ACHN (cell line): ENCODE data around the gene SECTM1.
"Not testable (repeated sequence)": the region's sequence is repeated elsewhere in the genome, so short reads cannot be mapped to it uniquely, and the experiment has no call there.

Source experiments
- DNase-seq: peaks from one replicate; pipeline ENCODE4 v3.0.0-alpha.2; 2015
- in situ Hi-C: cut with HindIII; loops from 2 replicates; pipeline ENCODE4 v1.10.0; 2017; ENCODE audit warnings: low sequenced_read_pairs, low pct_ligation_motif_present, low pct_unique_long_range_greater_than_20kb

Gene SECTM1

DNA sequence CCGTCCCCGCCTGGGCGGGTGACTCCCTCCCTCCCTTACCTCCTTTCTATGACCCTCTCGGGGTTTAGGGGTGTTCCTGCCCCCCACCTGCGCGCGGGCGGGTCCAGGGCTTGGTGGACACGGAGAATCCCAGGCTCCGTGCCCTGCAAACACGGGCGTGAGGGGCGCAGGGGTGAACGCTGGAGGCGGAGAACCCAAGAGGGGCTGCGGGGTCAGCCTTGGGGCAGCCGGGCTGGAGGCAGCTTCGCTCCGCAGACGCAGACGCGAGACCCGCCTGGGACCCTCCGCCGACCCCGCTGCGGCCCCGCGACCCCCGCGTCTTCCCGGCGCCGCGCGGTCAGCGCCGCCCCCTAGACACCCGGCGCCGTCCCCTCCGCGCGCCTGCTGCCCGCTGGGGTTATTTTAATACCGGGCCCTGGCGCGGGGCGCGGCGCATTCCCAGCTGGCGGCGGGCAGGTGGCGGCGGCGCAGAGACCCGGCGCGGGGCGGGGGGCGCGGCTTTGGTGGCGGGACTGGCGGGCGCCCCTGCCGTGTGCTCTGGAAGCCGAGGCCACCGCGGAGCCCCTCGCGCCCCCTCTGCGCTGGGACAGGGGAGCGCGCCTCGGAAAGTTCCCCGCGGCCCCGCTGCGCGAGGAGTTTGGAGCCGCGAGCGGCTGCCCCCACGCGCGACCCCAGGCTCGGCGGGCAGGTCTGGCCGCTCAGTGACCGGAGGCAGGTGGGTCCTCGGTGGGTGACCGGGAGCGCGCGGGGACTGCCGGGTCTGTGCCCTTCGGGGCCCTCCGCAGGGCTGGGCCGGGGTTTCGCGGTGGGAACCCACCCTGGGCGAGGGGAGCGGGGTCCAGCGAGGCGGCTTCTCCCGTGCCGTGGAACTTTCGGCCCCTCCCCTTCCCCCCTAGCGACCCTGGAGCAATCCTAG, 38.0 kb upstream of the SECTM1 start, which contains the start of gene UTS2R:
Gene UTS2R (plus strand): TSS at position 433 of the 916 bp plus-strand sequence. CDS start 2,560 bp downstream, outside the sequence.
- DNase-seq: no peak
- in situ Hi-C loops: no loop called here

DNA sequence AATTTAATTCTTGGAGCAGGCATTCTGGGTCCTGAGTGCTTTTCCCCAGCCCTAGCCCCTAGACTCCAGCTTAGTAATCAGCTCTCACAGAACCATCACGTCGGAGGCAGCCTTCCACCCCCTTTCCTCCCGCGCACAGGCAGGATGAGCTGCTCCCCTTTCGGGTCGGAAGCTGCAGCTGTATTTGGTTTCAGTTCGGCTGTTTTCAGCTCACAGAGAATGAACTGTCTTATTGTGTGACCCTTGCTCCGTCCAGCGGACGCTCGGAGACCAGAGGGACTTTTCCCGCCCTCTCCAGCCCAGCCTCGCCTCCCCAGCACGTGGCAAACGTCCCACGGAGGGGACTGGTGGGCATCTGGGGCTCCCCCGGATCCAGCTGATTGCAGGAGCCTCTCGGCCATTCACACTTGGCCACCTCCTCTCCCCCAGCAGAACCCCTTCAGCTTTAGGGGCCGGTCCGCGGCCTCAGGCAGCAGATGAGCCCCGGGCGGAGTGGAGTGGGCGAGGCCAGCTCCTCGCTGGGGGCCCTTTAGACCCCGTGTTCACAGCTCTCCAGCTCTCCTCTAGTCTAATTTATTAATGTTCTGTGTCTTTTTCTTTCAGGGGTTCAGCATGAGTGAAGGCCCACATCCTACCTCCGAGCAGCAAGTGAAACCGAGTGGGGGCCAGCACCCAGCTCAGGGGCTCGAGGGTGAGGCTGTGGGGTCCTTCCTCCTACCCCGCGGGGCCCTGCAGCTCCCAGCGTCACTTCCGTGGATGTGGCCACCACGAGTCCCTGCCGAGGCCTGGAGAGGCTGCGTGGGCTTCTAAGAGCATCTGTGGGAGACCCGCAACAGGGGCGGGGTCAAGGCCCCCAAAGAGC, 37.1 kb upstream of the SECTM1 start:
- in situ Hi-C loops: no loop called here
- DNase-seq: no peak

GRCh38 chr17:82369211-82369610, 35.6 kb upstream of the SECTM1 start:
- in situ Hi-C loops: no loop called here
- no peak for DNase-seq

DNA sequence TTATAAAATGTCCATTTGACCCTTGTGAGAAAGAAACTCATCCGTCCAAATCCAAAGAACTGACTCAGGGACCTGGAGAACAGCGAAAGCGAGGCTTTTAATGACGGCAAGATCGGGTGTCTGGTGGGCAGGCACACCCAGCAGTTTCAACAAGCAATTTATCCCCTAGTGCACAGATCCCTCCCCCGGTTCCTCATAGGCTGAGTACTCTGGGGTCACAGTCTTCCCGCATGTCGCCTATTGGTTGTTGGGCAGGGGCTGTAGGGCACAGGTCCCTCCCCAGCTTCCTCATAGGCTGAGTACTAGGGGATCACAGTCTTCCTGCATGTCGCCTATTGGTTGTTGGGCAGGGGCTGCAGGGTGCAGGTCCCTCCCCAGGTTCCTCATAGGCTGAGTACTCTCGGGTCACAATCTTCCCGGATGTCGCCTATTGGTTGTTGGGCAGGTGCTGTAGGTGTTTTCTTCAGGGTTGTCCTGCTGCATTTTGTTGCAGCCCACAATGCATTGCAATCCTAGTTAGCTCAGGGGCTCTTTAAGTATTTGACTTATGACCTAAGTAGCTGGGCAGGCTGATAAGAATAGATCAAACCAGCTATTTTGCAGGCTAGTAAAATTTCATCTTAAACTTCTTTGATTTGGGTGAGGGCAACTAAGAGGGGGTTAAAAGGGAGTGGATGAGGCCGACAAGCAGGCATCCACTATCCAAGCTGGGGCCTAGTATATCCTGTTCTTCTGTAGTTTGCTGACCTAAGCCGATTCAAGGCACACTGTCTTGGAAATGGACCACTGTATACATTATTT, 34.4 kb upstream of the SECTM1 start:
- in situ Hi-C loops: no loop called here
- peak; percentile 8 for DNase-seq

DNA sequence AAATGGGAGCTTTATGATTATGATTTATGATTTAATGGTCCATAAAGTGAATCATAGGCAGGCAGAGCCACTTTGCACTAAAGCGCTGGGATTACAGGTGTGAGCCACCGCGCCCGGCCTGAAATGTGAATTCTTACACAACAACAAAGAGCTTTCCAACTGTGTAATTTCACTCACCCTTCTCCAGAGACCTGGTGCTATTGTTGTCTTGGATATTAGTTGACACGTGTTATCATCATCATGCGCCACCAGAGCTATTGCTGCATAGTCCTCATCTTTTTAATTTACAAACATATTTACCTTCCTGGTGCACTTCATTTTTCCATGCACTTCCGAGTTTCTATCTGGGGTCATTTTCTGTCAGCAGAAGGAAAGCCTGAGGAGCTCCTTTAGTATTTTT, 33.2 kb upstream of the SECTM1 start:
- in situ Hi-C loops: no loop called here
- no peak for DNase-seq

GRCh38 chr17:82365606-82366295, 32.2 kb upstream of the SECTM1 start:
- in situ Hi-C loops: no loop called here
- DNase-seq: no peak

GRCh38 chr17:82361885-82362633, 28.5 kb upstream of the SECTM1 start:
- no peak for DNase-seq
- in situ Hi-C loops: no loop called here

DNA sequence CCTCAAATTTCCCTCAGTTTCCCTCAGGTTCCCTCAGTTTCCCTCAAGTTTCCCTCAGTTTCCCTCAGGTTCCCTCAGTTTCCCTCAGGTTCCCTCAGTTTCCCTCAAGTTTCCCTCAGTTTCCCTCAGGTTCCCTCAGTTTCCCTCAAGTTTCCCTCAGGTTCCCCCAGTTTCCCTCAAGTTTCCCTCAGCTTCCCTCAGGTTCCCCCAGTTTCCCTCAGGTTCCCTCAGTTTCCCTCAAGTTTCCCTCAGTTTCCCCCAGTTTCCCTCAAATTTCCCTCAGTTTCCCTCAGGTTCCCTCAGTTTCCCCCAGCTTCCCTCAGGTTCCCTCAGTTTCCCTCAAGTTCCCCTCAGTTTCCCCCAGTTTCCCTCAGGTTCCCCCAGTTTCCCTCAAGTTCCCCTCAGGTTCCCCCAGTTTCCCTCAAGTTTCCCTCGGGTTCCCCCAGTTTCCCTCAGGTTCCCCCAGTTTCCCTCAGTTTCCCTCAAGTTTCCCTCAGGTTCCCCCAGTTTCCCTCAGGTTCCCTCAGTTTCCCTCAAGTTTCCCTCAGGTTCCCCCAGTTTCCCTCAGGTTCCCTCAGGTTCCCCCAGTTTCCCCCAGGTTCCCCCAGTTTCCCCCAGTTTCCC, 26.0 kb upstream of the SECTM1 start:
- in situ Hi-C loops, DNase-seq: not testable (repeated sequence)

DNA sequence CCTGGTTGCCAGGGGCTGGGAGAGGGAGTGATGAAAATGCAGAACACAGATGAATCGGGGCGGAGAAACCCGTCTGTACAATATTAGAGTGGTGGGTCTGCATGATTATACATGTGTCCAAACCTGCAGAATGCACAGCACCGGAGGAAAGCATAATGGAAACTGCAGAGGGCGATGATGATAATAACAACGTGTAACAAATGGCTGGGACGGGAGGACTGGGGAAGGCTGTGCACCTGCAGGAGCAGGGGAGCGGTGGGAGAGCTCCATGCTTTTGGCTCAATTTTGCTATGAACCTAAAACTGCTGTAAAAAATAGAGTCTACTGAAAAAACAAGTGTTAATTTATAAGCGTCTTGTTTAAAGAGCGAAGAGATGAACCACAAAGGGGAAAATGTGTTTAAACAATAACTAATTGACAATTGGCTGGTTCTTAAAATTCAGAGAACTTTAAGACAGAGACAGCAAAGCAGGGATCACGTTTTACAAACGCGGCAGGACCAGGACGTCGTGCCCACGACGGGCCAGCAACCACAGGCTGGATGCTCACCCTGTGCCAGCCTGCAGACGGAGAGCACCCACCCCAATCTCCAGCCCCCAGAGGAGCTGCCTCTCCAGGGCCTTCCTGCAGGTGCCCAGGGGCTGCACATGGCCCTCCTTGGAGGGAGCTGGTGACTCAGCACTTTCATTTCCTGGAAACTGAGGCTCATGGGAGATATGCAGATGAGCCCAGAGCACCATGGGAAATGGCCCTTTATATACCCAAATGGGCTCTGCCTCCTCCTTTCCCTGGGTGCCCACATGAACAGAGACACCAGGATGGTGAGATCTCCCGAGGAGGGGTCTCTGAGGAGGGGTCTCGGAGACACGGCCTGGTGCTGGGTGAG, 25.1 kb upstream of the SECTM1 start, which contains the start of gene TEX19:
Gene TEX19 (plus strand): TSS at position 783 of the 886 bp plus-strand sequence. CDS start 2,904 bp downstream, outside the sequence.
- in situ Hi-C loops: no loop called here

GRCh38 chr17:82357394-82357793, 23.8 kb upstream of the SECTM1 start:
- no peak for DNase-seq
- in situ Hi-C loops: no loop called here

More for the DNA sequence above, 25.1 kb upstream of the SECTM1 start, which contains the start of gene TEX19:
- DNase-seq: peak; percentile 28

- in situ Hi-C loops: no loop called here
These were observed 23.3 kb upstream of the SECTM1 start for GRCh38 chr17:82356845-82357355.

DNA sequence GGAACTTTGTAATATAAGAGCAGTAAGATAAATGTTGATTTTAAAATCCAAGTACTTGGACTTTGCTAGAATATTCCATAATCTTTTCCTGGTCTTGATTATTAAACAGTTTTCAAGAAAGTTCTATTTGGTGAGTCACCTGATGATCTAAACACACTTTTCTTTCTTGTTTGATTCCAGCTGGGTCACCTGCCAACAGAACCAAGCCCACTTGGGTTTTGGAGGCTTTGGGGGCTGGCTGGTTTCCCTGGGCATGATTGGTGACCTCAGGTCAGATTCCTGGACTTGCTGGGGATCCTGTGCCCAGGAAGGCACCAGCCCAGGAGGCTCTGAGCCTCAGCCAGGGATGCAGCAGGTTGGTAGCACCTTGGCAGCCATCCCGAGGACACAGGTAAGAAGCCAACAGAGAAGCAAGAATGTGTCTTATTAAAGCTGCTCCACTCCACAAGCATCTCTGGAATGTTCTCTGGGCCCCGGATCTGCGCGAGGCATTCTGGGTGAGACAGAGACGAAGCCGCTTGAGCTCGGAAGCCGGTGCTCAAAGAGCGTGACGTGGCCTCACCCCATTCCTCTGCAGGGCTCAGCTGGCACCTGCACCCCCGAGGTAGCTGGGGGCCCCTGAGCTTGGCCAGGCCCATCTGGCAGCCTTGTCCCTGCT, 22.3 kb upstream of the SECTM1 start:
- peak; percentile 72 for DNase-seq
- in situ Hi-C loops: no loop called here

More at GRCh38 chr17:82356845-82357355, 23.3 kb upstream of the SECTM1 start:
- no peak for DNase-seq

- in situ Hi-C loops: no loop called here
These were observed 21.3 kb upstream of the SECTM1 start for GRCh38 chr17:82354804-82355308.

GRCh38 chr17:82353484-82353883, 19.9 kb upstream of the SECTM1 start:
- in situ Hi-C loops: no loop called here
- DNase-seq: no peak

More at GRCh38 chr17:82354804-82355308, 21.3 kb upstream of the SECTM1 start:
- DNase-seq: no peak
